Fibroblast of mammary gland (primary cell): Measurements from ENCODE around the gene NGLY1.

Source experiments
- DNase-seq: peaks from one replicate; pipeline ENCODE4 v3.0.0-alpha.2; 2010; ENCODE audit warnings: low read depth
- H3K4me3 ChIP-seq: 2 replicates; pipeline ENCODE4 v1.5.1; 2011; ENCODE audit warnings: low read depth, mild to moderate bottlenecking, low read length, moderate library complexity; ENCODE audit not compliant: control insufficient read depth
- CTCF ChIP-seq: conservative IDR thresholded peaks from 2 replicates; pipeline ENCODE4 v1.5.1; 2011; ENCODE audit warnings: low read depth, low read length, inconsistent platforms; ENCODE audit not compliant: control insufficient read depth, insufficient read depth

Gene NGLY1

GRCh38 chr3:25782938-25783660, at the start of gene NGLY1:
NGLY1 (minus strand) TSS chr3:25783443; CDS start chr3:25783390, 53 bp downstream.
- DNase-seq: peak; percentile 67
- H3K4me3 ChIP-seq: peak within 1 kb of the TSS; percentile 82
- TF ChIP-seq CTCF: no peak

GRCh38 chr3:25831578-25831977, 48.3 kb upstream of the NGLY1 start:
- DNase-seq: peak; percentile 47
- TF ChIP-seq CTCF: peak; percentile 47
- H3K4me3 ChIP-seq: no peak overlapping the region

- no peak for TF ChIP-seq CTCF
- no peak for DNase-seq
These were observed 47.4 kb upstream of the NGLY1 start for GRCh38 chr3:25830373-25831280.

GRCh38 chr3:25826510-25826909, 43.3 kb upstream of the NGLY1 start:
- no peak for TF ChIP-seq CTCF
- no peak overlapping the region for H3K4me3 ChIP-seq
- DNase-seq: no peak

More at GRCh38 chr3:25830373-25831280, 47.4 kb upstream of the NGLY1 start:
- no peak overlapping the region for H3K4me3 ChIP-seq

- TF ChIP-seq CTCF: no peak
- H3K4me3 ChIP-seq: no peak overlapping the region
- no peak for DNase-seq
These were observed 40.1 kb upstream of the NGLY1 start for GRCh38 chr3:25823314-25823713.

GRCh38 chr3:25821746-25822573, 38.7 kb upstream of the NGLY1 start:
- no peak overlapping the region for H3K4me3 ChIP-seq
- no peak for DNase-seq
- no peak for TF ChIP-seq CTCF
